ENCODE results near the gene CSNK2B.

DNA sequence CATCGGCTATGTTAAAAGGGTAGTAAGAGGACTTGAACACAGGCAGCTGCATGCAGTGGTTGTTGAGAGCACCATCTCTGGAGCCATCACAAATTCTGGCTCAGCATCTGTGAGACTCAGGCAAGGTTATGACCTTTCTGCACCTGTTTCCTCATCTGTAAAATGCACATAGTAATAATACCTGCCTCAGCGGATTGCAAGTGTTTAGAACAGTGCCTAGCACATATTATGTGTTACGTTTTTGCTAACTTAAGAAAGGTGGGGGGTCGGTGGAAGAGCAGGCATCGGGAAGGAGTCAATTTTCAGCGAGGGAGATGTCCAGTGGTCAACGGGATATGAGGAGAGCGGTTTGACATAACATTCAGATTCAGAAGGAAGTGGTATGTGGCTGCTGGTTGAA lies 12.1 kb downstream of the CSNK2B start:
- TF ChIP-seq, protein P1, sequence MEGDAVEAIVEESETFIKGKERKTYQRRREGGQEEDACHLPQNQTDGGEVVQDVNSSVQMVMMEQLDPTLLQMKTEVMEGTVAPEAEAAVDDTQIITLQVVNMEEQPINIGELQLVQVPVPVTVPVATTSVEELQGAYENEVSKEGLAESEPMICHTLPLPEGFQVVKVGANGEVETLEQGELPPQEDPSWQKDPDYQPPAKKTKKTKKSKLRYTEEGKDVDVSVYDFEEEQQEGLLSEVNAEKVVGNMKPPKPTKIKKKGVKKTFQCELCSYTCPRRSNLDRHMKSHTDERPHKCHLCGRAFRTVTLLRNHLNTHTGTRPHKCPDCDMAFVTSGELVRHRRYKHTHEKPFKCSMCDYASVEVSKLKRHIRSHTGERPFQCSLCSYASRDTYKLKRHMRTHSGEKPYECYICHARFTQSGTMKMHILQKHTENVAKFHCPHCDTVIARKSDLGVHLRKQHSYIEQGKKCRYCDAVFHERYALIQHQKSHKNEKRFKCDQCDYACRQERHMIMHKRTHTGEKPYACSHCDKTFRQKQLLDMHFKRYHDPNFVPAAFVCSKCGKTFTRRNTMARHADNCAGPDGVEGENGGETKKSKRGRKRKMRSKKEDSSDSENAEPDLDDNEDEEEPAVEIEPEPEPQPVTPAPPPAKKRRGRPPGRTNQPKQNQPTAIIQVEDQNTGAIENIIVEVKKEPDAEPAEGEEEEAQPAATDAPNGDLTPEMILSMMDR (IDR thresholded peaks at IDR 0.05) = no peak
- TF ChIP-seq POLR2A (IDR thresholded peaks at IDR 0.05) = no peak

Data from thyroid gland (tissue), 4 donors.